RWPE2 (cell line): Measurements from ENCODE around the gene GMPPA.

Source experiments
- ATAC-seq: fragments of 200-7000 bp; cut with Tn5 transposase; 3 replicates; pipeline ENCODE4 v1.9.1; 2021; ENCODE audit warnings: low read depth
- DNase-seq: peaks from one replicate; pipeline ENCODE4 v3.0.0-alpha.2; 2020; ENCODE audit warnings: low spot score
- H3K27ac ChIP-seq: fragments of 450-650 bp; 2 replicates; pipeline ENCODE4 v1.5.1; 2017; ENCODE audit warnings: mild to moderate bottlenecking; ENCODE audit not compliant: poor library complexity, severe bottlenecking
- H3K27me3 ChIP-seq: fragments of 250-450 bp; sonication (Bioruptor Pico); 2 replicates; pipeline ENCODE4 v1.5.1; 2021; ENCODE audit warnings: mild to moderate bottlenecking, moderate library complexity; ENCODE audit not compliant: insufficient read depth, poor library complexity, severe bottlenecking
- H3K36me3 ChIP-seq: fragments of 250-450 bp; sonication (Bioruptor Pico); 2 replicates; pipeline ENCODE4 v1.5.1; 2020; ENCODE audit warnings: low read depth, mild to moderate bottlenecking, moderate library complexity
- H3K4me1 ChIP-seq: fragments of 250-450 bp; sonication (Bioruptor Pico); 2 replicates; pipeline ENCODE4 v1.5.1; 2021; ENCODE audit warnings: mild to moderate bottlenecking, moderate library complexity; ENCODE audit not compliant: insufficient read depth, poor library complexity, severe bottlenecking
- H3K4me3 ChIP-seq: fragments of 250-450 bp; sonication (Bioruptor Pico); 2 replicates; pipeline ENCODE4 v1.5.1; 2021; ENCODE audit warnings: mild to moderate bottlenecking, moderate library complexity; ENCODE audit not compliant: severe bottlenecking
- H3K9me3 ChIP-seq: fragments of 250-450 bp; sonication (Bioruptor Pico); 2 replicates; pipeline ENCODE4 v1.5.1; 2021; ENCODE audit warnings: mild to moderate bottlenecking, moderate library complexity; ENCODE audit not compliant: severe bottlenecking
- CTCF ChIP-seq: fragments of 450-650 bp; IDR thresholded peaks from one replicate; pipeline ENCODE4 v1.5.1; 2017; ENCODE audit warnings: mild to moderate bottlenecking, moderate library complexity; ENCODE audit not compliant: poor library complexity, severe bottlenecking

Gene GMPPA

DNA sequence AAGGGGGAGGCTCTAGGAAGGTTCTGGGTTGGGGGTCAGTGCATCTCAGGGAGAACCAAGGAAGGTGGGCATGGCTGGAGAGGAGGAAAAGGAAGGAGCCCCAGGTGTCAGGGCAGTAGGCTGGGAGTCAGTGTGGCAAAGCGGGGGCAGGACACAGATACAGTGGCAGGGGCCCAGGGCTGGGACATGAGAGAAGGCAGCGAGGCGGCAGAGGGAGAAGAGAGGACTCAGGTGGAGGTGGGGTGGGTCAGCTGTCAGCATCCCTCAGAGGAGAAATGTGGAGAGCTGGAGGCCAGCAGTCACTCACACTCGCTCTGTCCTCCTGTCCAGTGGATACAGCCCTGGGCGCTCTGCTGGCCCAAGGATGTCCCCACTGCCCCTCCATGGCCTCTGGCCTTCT lies 5.6 kb upstream of the GMPPA start:
- Histone ChIP-seq H3K27me3 (peaks cover 29% of the 10 kb centered on the region), H3K9me3 (no peaks in the 10 kb centered on the region), H3K4me3 (no peak overlapping the region), H3K36me3 (no peaks in the 10 kb centered on the region), H3K27ac (no peak overlapping the region), H3K4me1 (no peaks in the 10 kb centered on the region)
- no peak for ATAC-seq
- no peak for DNase-seq
- TF ChIP-seq CTCF = no peak

GRCh38 chr2:219494952-219495530 lies 3.6 kb upstream of the GMPPA start:
- H3K9me3 ChIP-seq = no peaks in the 10 kb centered on the region
- H3K36me3 ChIP-seq = no peaks in the 10 kb centered on the region
- ATAC-seq = no peak
- no peak overlapping the region for H3K27ac ChIP-seq
- H3K4me1 ChIP-seq = no peaks in the 10 kb centered on the region
- DNase-seq = no peak
- no peak overlapping the region for H3K4me3 ChIP-seq
- H3K27me3 ChIP-seq = peaks cover 29% of the 10 kb centered on the region
- no peak for TF ChIP-seq CTCF

GRCh38 chr2:219495531-219496122 lies 3.1 kb upstream of the GMPPA start:
- H3K4me1 ChIP-seq = no peaks in the 10 kb centered on the region
- ATAC-seq (no peak), DNase-seq (no peak)
- H3K4me3 ChIP-seq = no peak overlapping the region
- no peak overlapping the region for H3K27ac ChIP-seq
- peaks cover 29% of the 10 kb centered on the region for H3K27me3 ChIP-seq
- TF ChIP-seq CTCF = peak; percentile 63
- H3K9me3 ChIP-seq = no peaks in the 10 kb centered on the region
- peaks cover 4% of the 10 kb centered on the region; the same call in 1 of the 2 replicates for H3K36me3 ChIP-seq

- H3K4me3 ChIP-seq = no peak overlapping the region
- DNase-seq (no peak), ATAC-seq (no peak)
- peaks cover 29% of the 10 kb centered on the region for H3K27me3 ChIP-seq
- H3K36me3 ChIP-seq = peaks cover 5% of the 10 kb centered on the region
- H3K4me1 ChIP-seq = no peaks in the 10 kb centered on the region
- H3K9me3 ChIP-seq = no peaks in the 10 kb centered on the region
- no peak overlapping the region for H3K27ac ChIP-seq
- no peak for TF ChIP-seq CTCF
Measured at GRCh38 chr2:219496247-219496824, 2.4 kb upstream of the GMPPA start.

- ATAC-seq = no peak
- no peak overlapping the region for H3K4me3 ChIP-seq
- peaks cover 29% of the 10 kb centered on the region for H3K27me3 ChIP-seq
Measured at GRCh38 chr2:219496825-219497494, 1.7 kb upstream of the GMPPA start.

More at GRCh38 chr2:219496825-219497494, 1.7 kb upstream of the GMPPA start:
- H3K4me1 ChIP-seq = no peaks in the 10 kb centered on the region
- H3K27ac ChIP-seq = no peak overlapping the region
- no peak for TF ChIP-seq CTCF
- no peak for DNase-seq
- peaks cover 12% of the 10 kb centered on the region for H3K36me3 ChIP-seq
- H3K9me3 ChIP-seq = no peaks in the 10 kb centered on the region
